Smooth muscle cell (in vitro differentiated cells): ENCODE results near the gene WWC1. TPM values are rescaled to one million over a fixed set of nuclear protein-coding genes. Genes with fewer than 3 reads are reported as not detected.

Experiments
- DNase-seq: peaks from one replicate; lab custom pipeline; 2025; ENCODE audit not compliant: unreplicated experiment; lab: John Stamatoyannopoulos, UW
- H2AFZ ChIP-seq: fragments of 200-600 bp; sonication (generic); 2 replicates; pipeline ENCODE4 v1.6.0; 2016; ENCODE audit warnings: antibody characterized with exemption, low read depth, mild to moderate bottlenecking
- H3F3A ChIP-seq: fragments of 200-600 bp; sonication (generic); 2 replicates; pipeline ENCODE4 v1.6.0; 2017; ENCODE audit warnings: antibody characterized with exemption, low read depth
- H3K27ac ChIP-seq: fragments of 200-600 bp; sonication (generic); 2 replicates; pipeline ENCODE4 v1.5.1; 2016; ENCODE audit warnings: low read depth, mild to moderate bottlenecking
- H3K27me3 ChIP-seq: fragments of 200-600 bp; sonication (generic); 2 replicates; pipeline ENCODE4 v1.6.1; 2016; ENCODE audit warnings: low read depth, mild to moderate bottlenecking
- H3K36me3 ChIP-seq: fragments of 200-600 bp; sonication (generic); 2 replicates; pipeline ENCODE4 v1.5.1; 2016; ENCODE audit warnings: low read depth
- H3K4me1 ChIP-seq: fragments of 200-600 bp; sonication (generic); 2 replicates; pipeline ENCODE4 v1.5.1; 2016; ENCODE audit warnings: low read depth
- H3K4me2 ChIP-seq: fragments of 200-600 bp; sonication (generic); 2 replicates; pipeline ENCODE4 v1.6.0; 2016; ENCODE audit warnings: mild to moderate bottlenecking
- H3K4me3 ChIP-seq: fragments of 200-600 bp; sonication (generic); 2 replicates; pipeline ENCODE4 v1.5.1; 2016; ENCODE audit warnings: mild to moderate bottlenecking
- H3K79me2 ChIP-seq: fragments of 200-600 bp; sonication (generic); 2 replicates; pipeline ENCODE4 v1.6.0; 2016; ENCODE audit warnings: low read depth, mild to moderate bottlenecking
- H3K9ac ChIP-seq: fragments of 200-600 bp; sonication (generic); 2 replicates; pipeline ENCODE4 v1.6.0; 2016; ENCODE audit warnings: low read depth
- H3K9me3 ChIP-seq: fragments of 200-600 bp; sonication (generic); replicated peaks from 2 replicates; pipeline ENCODE4 v1.5.1; 2016; ENCODE audit warnings: low read depth
- H4K20me1 ChIP-seq: fragments of 200-600 bp; sonication (generic); 2 replicates; pipeline ENCODE4 v1.6.0; 2016; ENCODE audit warnings: low read depth
- CTCF ChIP-seq: fragments of 200-600 bp; sonication (generic); IDR thresholded peaks from 2 replicates; pipeline ENCODE4 v1.5.1; 2017; ENCODE audit warnings: borderline replicate concordance, mild to moderate bottlenecking, antibody characterized with exemption; ENCODE audit not compliant: insufficient read depth, poor library complexity, severe bottlenecking
- WGBS: methylation state at CpG from one replicate; pipeline ENCODE4 v1.1.7; 2016; ENCODE audit warnings: low lambda C conversion rate; 5-methylcytosine and 5-hydroxymethylcytosine counted together
- polyA plus RNA-seq: library from polyadenylated mRNA; unstranded; fragments of >200 nt; fragmentation: Nextera tagmentation; extraction: Ambion mirVana; gene quantifications from 2 replicates; pipeline ENCODE4 v1.2.1, GENCODE V29; 2016
- total RNA-seq: library from RNA; depleted of rRNA; stranded (reverse); fragments of >200 nt; gene quantifications from 2 replicates; pipeline ENCODE4 v1.2.3, GENCODE V29; 2014

Gene WWC1
- total and polyA plus RNA-seq, 2 experiments from 2014 or later: 3.7 to 7.5 TPM

GRCh38 chr5:168299372-168299771 lies 7.9 kb downstream of the WWC1 start:
- H3F3A ChIP-seq: no peaks in the 10 kb centered on the region
- no peak overlapping the region for H3K4me3 ChIP-seq
- no peak for TF ChIP-seq CTCF
- H3K27ac ChIP-seq: no peak overlapping the region
- no peak overlapping the region for H3K9ac ChIP-seq
- WGBS: 98% methylated on average over 7 of the region's 7 CpGs
- H3K4me1 ChIP-seq: peaks cover 21% of the 10 kb centered on the region
- no peak overlapping the region for H2AFZ ChIP-seq
- no peaks in the 10 kb centered on the region for H3K36me3 ChIP-seq
- H3K9me3 ChIP-seq: no peaks in the 10 kb centered on the region
- H3K79me2 ChIP-seq: peaks cover 11% of the 10 kb centered on the region
- no peak overlapping the region for H3K4me2 ChIP-seq
- no peaks in the 10 kb centered on the region for H4K20me1 ChIP-seq
- no peak for DNase-seq
- no peaks in the 10 kb centered on the region for H3K27me3 ChIP-seq

- H3K79me2 ChIP-seq: peaks cover 6% of the 10 kb centered on the region
Observed at GRCh38 chr5:168300326-168301182, 9.1 kb downstream of the WWC1 start.

GRCh38 chr5:168301593-168302390 lies 10.3 kb downstream of the WWC1 start:
- Histone ChIP-seq H3K4me3 (no peak overlapping the region), H3K9me3 (no peaks in the 10 kb centered on the region), H4K20me1 (no peaks in the 10 kb centered on the region), H3K4me1 (peaks cover 13% of the 10 kb centered on the region), H2AFZ (no peak overlapping the region), H3K27me3 (no peaks in the 10 kb centered on the region), H3K27ac (no peak overlapping the region), H3K79me2 (peaks cover 7% of the 10 kb centered on the region), H3K36me3 (no peaks in the 10 kb centered on the region), H3K9ac (no peak overlapping the region), H3F3A (no peaks in the 10 kb centered on the region), H3K4me2 (no peak overlapping the region)
- 81% methylated on average over 11 of the region's 11 CpGs for WGBS
- TF ChIP-seq CTCF: no peak
- DNase-seq: no peak

More at GRCh38 chr5:168300326-168301182, 9.1 kb downstream of the WWC1 start:
- TF ChIP-seq CTCF: no peak
- no peaks in the 10 kb centered on the region for H4K20me1 ChIP-seq
- H3K9me3 ChIP-seq: no peaks in the 10 kb centered on the region
- H3K4me3 ChIP-seq: no peak overlapping the region
- H3K27me3 ChIP-seq: no peaks in the 10 kb centered on the region
- H2AFZ ChIP-seq: no peak overlapping the region
- H3K4me1 ChIP-seq: peaks cover 21% of the 10 kb centered on the region
- H3K27ac ChIP-seq: no peak overlapping the region
- 78% methylated on average over 11 of the region's 11 CpGs for WGBS
- H3K9ac ChIP-seq: no peak overlapping the region
- DNase-seq: no peak
- no peaks in the 10 kb centered on the region for H3K36me3 ChIP-seq
- no peak overlapping the region for H3K4me2 ChIP-seq
- H3F3A ChIP-seq: no peaks in the 10 kb centered on the region
